Activated CD4-positive, alpha-beta T cell treated with anti-CD3 and anti-CD28 coated beads for 4 hours (primary cell): Measurements from ENCODE around the gene ARL14EPL.
"Not testable (repeated sequence)": the region's sequence is repeated elsewhere in the genome, so short reads cannot be mapped to it uniquely, and the experiment has no call there.

Experiments used
- DNase-seq, 2 donors: peaks; one replicate each; pipeline ENCODE4 v3.0.0-alpha.2; 2020

The ARL14EPL gene

GRCh38 chr5:116058346-116058936 is 26.2 kb downstream of the ARL14EPL start:
- no peak for DNase-seq

- no peak for DNase-seq
Measured at GRCh38 chr5:116062352-116062751, 30.1 kb downstream of the ARL14EPL start.

- no peak for DNase-seq
Measured at GRCh38 chr5:116063950-116064349, 31.7 kb downstream of the ARL14EPL start.

- DNase-seq = peak; percentile 23 to 26
Measured at GRCh38 chr5:116068028-116068632, 35.9 kb downstream of the ARL14EPL start.

- no peak for DNase-seq
Measured at GRCh38 chr5:116071211-116071610, 38.9 kb downstream of the ARL14EPL start.

- no peak for DNase-seq
Measured at GRCh38 chr5:116075191-116075831, 43.0 kb downstream of the ARL14EPL start.

GRCh38 chr5:116076496-116076895 is 44.2 kb downstream of the ARL14EPL start:
- DNase-seq = no peak

- no peak for DNase-seq
Measured at GRCh38 chr5:116078199-116078598, 45.9 kb downstream of the ARL14EPL start.

GRCh38 chr5:116084287-116084691 is 52.0 kb downstream of the ARL14EPL start:
- DNase-seq = peak; percentile 16 to 17

GRCh38 chr5:116084871-116085715 is 52.8 kb downstream of the ARL14EPL start, which contains the start of gene COMMD10:
TSS of gene COMMD10 (plus strand) at chr5:116085025.
- DNase-seq = peak; percentile 68 to 77

- DNase-seq = not testable (repeated sequence)
Measured at GRCh38 chr5:116086309-116086708, 54.0 kb downstream of the ARL14EPL start.

- DNase-seq = no peak
Measured at GRCh38 chr5:116088062-116088461, 55.8 kb downstream of the ARL14EPL start.

GRCh38 chr5:116090302-116090701 is 58.0 kb downstream of the ARL14EPL start:
- no peak for DNase-seq

- no peak for DNase-seq
Measured at GRCh38 chr5:116091416-116091815, 59.1 kb downstream of the ARL14EPL start.

- DNase-seq = no peak
Measured at GRCh38 chr5:116097301-116097700, 65.0 kb downstream of the ARL14EPL start.

- DNase-seq = no peak
Measured at GRCh38 chr5:116098998-116099397, 66.7 kb downstream of the ARL14EPL start.

GRCh38 chr5:116104941-116105340 is 72.7 kb downstream of the ARL14EPL start:
- not testable (repeated sequence) for DNase-seq
